GM12878 (cell line): ENCODE data around the gene DDX24. TPM values are rescaled to one million over a fixed set of nuclear protein-coding genes. Genes with fewer than 3 reads are reported as not detected.

Experiments used
- ATAC-seq: fragments of 200-7000 bp; cut with Tn5 transposase; 3 replicates; pipeline ENCODE4 v1.9.1; 2020; ENCODE audit warnings: mild to moderate bottlenecking, moderate library complexity
- BruUV-seq: library from RNA; stranded (reverse); fragments of 400-500 nt; replicated peaks from 2 replicates; lab custom pipeline; 2021; lab: Mats Ljungman, UMichigan
- CTCF ChIA-PET: fragments of 300-600 bp; sonication (Branson Sonifier 250); formaldehyde crosslinking; extraction: SDS; loops from one replicate; lab custom pipeline; 2021; ENCODE audit warnings: inconsistent platforms; lab: Yijun Ruan, JAX
- POLR2A ChIA-PET: fragments of 350-600 bp; formaldehyde crosslinking; extraction: SDS; loops from one replicate; lab custom pipeline; 2021; ENCODE audit warnings: inconsistent platforms; lab: Charles Lee
- RAD21 ChIA-PET: fragments of 300-600 bp; sonication (Branson Sonifier 250); formaldehyde crosslinking; loops from one replicate; lab custom pipeline; 2023; ENCODE audit warnings: antibody characterized with exemption; ENCODE audit not compliant: unreplicated experiment; lab: Charles Lee
- SMC1A ChIA-PET: fragments of 300-600 bp; sonication (Branson Sonifier 250); formaldehyde crosslinking; loops from one replicate; lab custom pipeline; 2023; ENCODE audit not compliant: unreplicated experiment, uncharacterized antibody; lab: Charles Lee
- DNase-seq: peaks from one replicate; pipeline ENCODE4 v3.0.0-alpha.2; 2011; ENCODE audit warnings: low read depth, low spot score
- FAIRE-seq: peaks from 3 replicates; lab custom pipeline; 2011; peaks lifted over from hg19 to GRCh38; lab: Jason Lieb, UNC
- H2AFZ ChIP-seq: 2 replicates; pipeline ENCODE4 v1.6.0; 2011; ENCODE audit warnings: low read depth, low read length, control low read depth; ENCODE audit not compliant: control insufficient read depth
- H3K27ac ChIP-seq: 2 replicates; pipeline ENCODE4 v1.5.1; 2011; ENCODE audit warnings: control low read depth; ENCODE audit not compliant: control insufficient read depth, insufficient read depth
- H3K27me3 ChIP-seq, 2 experiments: replicated peaks in 1 of 2; 2 replicates each; pipeline versions ENCODE4 v1.6.0 to v1.6.1; 2011; ENCODE audit warnings: low read length in 1 of 2; ENCODE audit not compliant: control insufficient read depth in 2 of 2, insufficient read depth in 2 of 2
- H3K36me3 ChIP-seq, 2 experiments: 2 replicates each; pipeline ENCODE4 v1.5.1; 2011; ENCODE audit warnings: low read length in 1 of 2; ENCODE audit not compliant: control insufficient read depth in 2 of 2, insufficient read depth in 2 of 2
- H3K4me1 ChIP-seq: 2 replicates; pipeline ENCODE4 v1.6.1; 2011; ENCODE audit warnings: mild to moderate bottlenecking, low read length, moderate library complexity, mixed read lengths; ENCODE audit not compliant: control insufficient read depth, insufficient read depth
- H3K4me2 ChIP-seq: 2 replicates; pipeline ENCODE4 v1.6.0; 2011; ENCODE audit warnings: control low read depth; ENCODE audit not compliant: control insufficient read depth, insufficient read depth
- H3K4me3 ChIP-seq: fragments of 200-600 bp; sonication (generic); 2 replicates; pipeline ENCODE4 v1.5.1; 2016
- H3K79me2 ChIP-seq: 2 replicates; pipeline ENCODE4 v1.6.0; 2011; ENCODE audit warnings: low read length; ENCODE audit not compliant: control insufficient read depth, insufficient read depth
- H3K9ac ChIP-seq: 2 replicates; pipeline ENCODE4 v1.8.0; 2011; ENCODE audit warnings: low read length, control low read depth, mixed read lengths; ENCODE audit not compliant: control insufficient read depth, insufficient read depth
- H3K9me3 ChIP-seq: replicated peaks from 3 replicates; pipeline ENCODE4 v1.5.1; 2011; ENCODE audit warnings: mild to moderate bottlenecking, low read length; ENCODE audit not compliant: control insufficient read depth, insufficient read depth
- H4K20me1 ChIP-seq: 2 replicates; pipeline ENCODE4 v1.6.0; 2011; ENCODE audit not compliant: control insufficient read depth, insufficient read depth
- ATF7 ChIP-seq: fragments of 450-650 bp; IDR thresholded peaks from 2 replicates; pipeline ENCODE4 v1.6.1; 2016; ENCODE audit warnings: low read depth, mild to moderate bottlenecking
- CREB1 ChIP-seq: IDR thresholded peaks from 2 replicates; pipeline ENCODE4 v1.6.1; 2012; ENCODE audit warnings: low read depth, mild to moderate bottlenecking, inconsistent platforms
- GABPA ChIP-seq: IDR thresholded peaks from 2 replicates; pipeline ENCODE4 v1.6.1; 2014; ENCODE audit warnings: antibody characterized with exemption, low read depth, mild to moderate bottlenecking, inconsistent platforms
- JUND ChIP-seq: IDR thresholded peaks from 2 replicates; pipeline ENCODE4 v1.6.1; 2012; ENCODE audit warnings: low read depth, mild to moderate bottlenecking, low read length, improper control_type of control experiment, moderate library complexity
- MEF2A ChIP-seq: IDR thresholded peaks from 2 replicates; pipeline ENCODE4 v1.6.1; 2011; ENCODE audit warnings: low read depth, mild to moderate bottlenecking, low read length, moderate library complexity; ENCODE audit not compliant: insufficient read depth
- MEF2B ChIP-seq: fragments of 450-650 bp; IDR thresholded peaks from 2 replicates; pipeline ENCODE4 v1.6.1; 2018; ENCODE audit warnings: mild to moderate bottlenecking, moderate library complexity; ENCODE audit not compliant: partially characterized antibody, poor library complexity, severe bottlenecking
- MTA3 ChIP-seq: IDR thresholded peaks from 2 replicates; pipeline ENCODE4 v1.6.1; 2012; ENCODE audit warnings: low read length, inconsistent platforms, borderline replicate concordance
- NRF1 ChIP-seq: conservative IDR thresholded peaks from 2 replicates; pipeline ENCODE4 v1.6.1; 2011; ENCODE audit warnings: mild to moderate bottlenecking, low read depth, low read length, improper control_type of control experiment
- RUNX3 ChIP-seq: IDR thresholded peaks from 2 replicates; pipeline ENCODE4 v1.6.1; 2012; ENCODE audit warnings: low read length, inconsistent platforms
- SIX5 ChIP-seq: IDR thresholded peaks from 2 replicates; pipeline ENCODE4 v1.6.1; 2011; ENCODE audit warnings: mild to moderate bottlenecking, low read depth, low read length, moderate library complexity; ENCODE audit not compliant: severe bottlenecking
- SMAD1 ChIP-seq: fragments of 450-650 bp; IDR thresholded peaks from 2 replicates; pipeline ENCODE4 v1.6.1; 2018; ENCODE audit warnings: mild to moderate bottlenecking, low read depth; ENCODE audit not compliant: partially characterized antibody
- TARDBP ChIP-seq: IDR thresholded peaks from 2 replicates; pipeline ENCODE4 v1.6.1; 2016; ENCODE audit warnings: borderline replicate concordance
- TCF3 ChIP-seq: IDR thresholded peaks from 2 replicates; pipeline ENCODE4 v1.6.1; 2012; ENCODE audit warnings: low read depth, mild to moderate bottlenecking, low read length, borderline replicate concordance; ENCODE audit not compliant: insufficient read depth
- ZNF24 ChIP-seq: fragments of 450-650 bp; IDR thresholded peaks from 2 replicates; pipeline ENCODE4 v1.6.1; 2017; ENCODE audit warnings: antibody characterized with exemption, mild to moderate bottlenecking
- ZZZ3 ChIP-seq: IDR thresholded peaks from 2 replicates; pipeline ENCODE4 v1.6.1; 2011; ENCODE audit warnings: low read depth; ENCODE audit not compliant: control insufficient read depth, insufficient read length
- WGBS: methylation state at CpG from one replicate; pipeline ENCODE4 v1.1.6; 2016; ENCODE audit warnings: low lambda C conversion rate; ENCODE audit not compliant: insufficient replicate concordance, insufficient coverage; ENCODE audit errors: missing lambda C conversion rate; 5-methylcytosine and 5-hydroxymethylcytosine counted together
- in situ Hi-C: fragments of 300-500 bp; cut with MboI; formaldehyde crosslinking; loops from 9 replicates; pipeline ENCODE4 v1.14.3; 2018; ENCODE audit warnings: mixed read lengths
- intact Hi-C: fragments of 100-400 bp; cut with micrococcal nuclease; formaldehyde crosslinking; loops from one replicate; pipeline ENCODE4 v1.14.2; 2022; ENCODE audit not compliant: unreplicated experiment
- polyA plus RNA-seq, 11 experiments: library from polyadenylated mRNA; depleted of rRNA in 4 of 11; unstranded in 6 of 11; stranded (reverse) in 5 of 11; fragments of >200 nt; fragmentation: Nextera tagmentation in 4 of 11; fragmentation: Illumina TruSeq in 1 of 11; extraction: Ambion mirVana in 4 of 11; extraction: Trizol in 1 of 11; gene quantifications; 1 replicate in 1 of 11; 2 replicates in 10 of 11; pipeline versions ENCODE4 v1.2.1 to v1.2.3, GENCODE V29; 2011 to 2016; ENCODE audit warnings: inconsistent platforms in 2 of 11, missing spikeins in 2 of 11, low read depth in 1 of 11
- total RNA-seq, 4 experiments: library from RNA; depleted of rRNA in 3 of 4; stranded (reverse); fragments of >200 nt in 3 of 4; fragmentation: Illumina TruSeq in 1 of 4; extraction: Trizol in 1 of 4; gene quantifications; 2 replicates each; pipeline versions ENCODE4 v1.2.1 to v1.2.3, GENCODE V29; 2013 to 2021
- TF ChIP-seq, protein P1 (sequence below): fragments of 150-350 bp; IDR thresholded peaks from 2 replicates; pipeline ENCODE4 v1.6.1; 2014; ENCODE audit warnings: mild to moderate bottlenecking, low read depth, low read length
- TF ChIP-seq, protein P2 (sequence below): fragments of 150-350 bp; IDR thresholded peaks from 2 replicates; pipeline ENCODE4 v1.6.1; 2016; ENCODE audit warnings: low read depth, low read length
- TF ChIP-seq, protein P3 (sequence below): IDR thresholded peaks from 2 replicates; pipeline ENCODE4 v1.6.1; 2012; ENCODE audit warnings: low read depth, low read length, improper control_type of control experiment

Gene DDX24
- total and polyA plus RNA-seq, 10 of the 15 experiments (the other 5 are each of a cell fraction or from before 2014, with no cell fraction given) = 137 to 266 (median 184) TPM

DNA sequence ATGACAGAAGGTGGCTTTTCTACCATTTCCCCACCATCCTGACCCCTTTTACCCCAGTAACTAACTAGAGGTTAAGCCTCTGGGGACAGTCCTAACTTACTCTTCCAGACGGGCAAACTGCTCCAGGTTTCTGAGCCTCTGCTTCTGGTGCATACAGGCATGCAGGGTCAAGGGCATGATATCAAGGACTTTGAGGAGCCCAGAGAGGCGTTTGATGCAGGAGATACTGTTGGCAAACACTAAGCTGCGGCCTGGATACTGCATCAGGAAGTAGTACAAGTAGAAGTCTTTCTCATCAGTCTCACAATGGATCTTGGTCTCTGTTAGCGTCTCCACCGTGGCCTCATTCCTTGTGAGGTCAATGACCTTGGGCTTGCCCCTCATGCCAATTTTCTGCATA lies 21.0 kb downstream of the DDX24 start:
- no peak overlapping the region for H3K4me2 ChIP-seq
- no peak overlapping the region for H3K27ac ChIP-seq
- peaks cover 9% of the 10 kb centered on the region for H3K79me2 ChIP-seq
- H3K9ac ChIP-seq = no peak overlapping the region
- H3K4me3 ChIP-seq = no peak overlapping the region
- H4K20me1 ChIP-seq = peaks cover 2% of the 10 kb centered on the region; the same call in 1 of the 2 replicates
- no peak for ATAC-seq
- POLR2A ChIA-PET = no interaction called here
- CTCF ChIA-PET = no interaction called here
- no peak for TF ChIP-seq MTA3
- no peak for TF ChIP-seq NRF1
- TF ChIP-seq JUND = no peak
- TF ChIP-seq ZNF24 = no peak
- TF ChIP-seq SMAD1 = no peak
- TF ChIP-seq TCF3 = no peak
- TF ChIP-seq ZZZ3 = no peak
- TF ChIP-seq, protein P1, sequence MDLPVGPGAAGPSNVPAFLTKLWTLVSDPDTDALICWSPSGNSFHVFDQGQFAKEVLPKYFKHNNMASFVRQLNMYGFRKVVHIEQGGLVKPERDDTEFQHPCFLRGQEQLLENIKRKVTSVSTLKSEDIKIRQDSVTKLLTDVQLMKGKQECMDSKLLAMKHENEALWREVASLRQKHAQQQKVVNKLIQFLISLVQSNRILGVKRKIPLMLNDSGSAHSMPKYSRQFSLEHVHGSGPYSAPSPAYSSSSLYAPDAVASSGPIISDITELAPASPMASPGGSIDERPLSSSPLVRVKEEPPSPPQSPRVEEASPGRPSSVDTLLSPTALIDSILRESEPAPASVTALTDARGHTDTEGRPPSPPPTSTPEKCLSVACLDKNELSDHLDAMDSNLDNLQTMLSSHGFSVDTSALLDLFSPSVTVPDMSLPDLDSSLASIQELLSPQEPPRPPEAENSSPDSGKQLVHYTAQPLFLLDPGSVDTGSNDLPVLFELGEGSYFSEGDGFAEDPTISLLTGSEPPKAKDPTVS = no peak
- TF ChIP-seq MEF2A = no peak
- no peak for TF ChIP-seq SIX5
- no peak for TF ChIP-seq ATF7
- TF ChIP-seq, protein P2, sequence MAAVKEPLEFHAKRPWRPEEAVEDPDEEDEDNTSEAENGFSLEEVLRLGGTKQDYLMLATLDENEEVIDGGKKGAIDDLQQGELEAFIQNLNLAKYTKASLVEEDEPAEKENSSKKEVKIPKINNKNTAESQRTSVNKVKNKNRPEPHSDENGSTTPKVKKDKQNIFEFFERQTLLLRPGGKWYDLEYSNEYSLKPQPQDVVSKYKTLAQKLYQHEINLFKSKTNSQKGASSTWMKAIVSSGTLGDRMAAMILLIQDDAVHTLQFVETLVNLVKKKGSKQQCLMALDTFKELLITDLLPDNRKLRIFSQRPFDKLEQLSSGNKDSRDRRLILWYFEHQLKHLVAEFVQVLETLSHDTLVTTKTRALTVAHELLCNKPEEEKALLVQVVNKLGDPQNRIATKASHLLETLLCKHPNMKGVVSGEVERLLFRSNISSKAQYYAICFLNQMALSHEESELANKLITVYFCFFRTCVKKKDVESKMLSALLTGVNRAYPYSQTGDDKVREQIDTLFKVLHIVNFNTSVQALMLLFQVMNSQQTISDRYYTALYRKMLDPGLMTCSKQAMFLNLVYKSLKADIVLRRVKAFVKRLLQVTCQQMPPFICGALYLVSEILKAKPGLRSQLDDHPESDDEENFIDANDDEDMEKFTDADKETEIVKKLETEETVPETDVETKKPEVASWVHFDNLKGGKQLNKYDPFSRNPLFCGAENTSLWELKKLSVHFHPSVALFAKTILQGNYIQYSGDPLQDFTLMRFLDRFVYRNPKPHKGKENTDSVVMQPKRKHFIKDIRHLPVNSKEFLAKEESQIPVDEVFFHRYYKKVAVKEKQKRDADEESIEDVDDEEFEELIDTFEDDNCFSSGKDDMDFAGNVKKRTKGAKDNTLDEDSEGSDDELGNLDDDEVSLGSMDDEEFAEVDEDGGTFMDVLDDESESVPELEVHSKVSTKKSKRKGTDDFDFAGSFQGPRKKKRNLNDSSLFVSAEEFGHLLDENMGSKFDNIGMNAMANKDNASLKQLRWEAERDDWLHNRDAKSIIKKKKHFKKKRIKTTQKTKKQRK = no peak
- TF ChIP-seq MEF2B = no peak
- no peak for TF ChIP-seq GABPA
- TF ChIP-seq CREB1 = no peak
- no peak for TF ChIP-seq RUNX3
- TF ChIP-seq, protein P3, sequence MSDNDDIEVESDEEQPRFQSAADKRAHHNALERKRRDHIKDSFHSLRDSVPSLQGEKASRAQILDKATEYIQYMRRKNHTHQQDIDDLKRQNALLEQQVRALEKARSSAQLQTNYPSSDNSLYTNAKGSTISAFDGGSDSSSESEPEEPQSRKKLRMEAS = no peak
- no peak for TF ChIP-seq TARDBP
- SMC1A ChIA-PET = interaction anchor here (1.2 kb wide), 1 partner anchor 10 kb away, joined by 3 read pairs; no protein-coding TSS in a partner anchor
- FAIRE-seq = no peak
- in situ Hi-C loops = no loop called here
- no peaks in the 10 kb centered on the region for H3K9me3 ChIP-seq
- no peak for DNase-seq
- peaks cover 26% of the 10 kb centered on the region for H3K4me1 ChIP-seq
- WGBS = 79% methylated on average over 5 of the region's 5 CpGs
- BruUV-seq = no TSS peak
- RAD21 ChIA-PET = no interaction called here
- H2AFZ ChIP-seq = no peak overlapping the region
- H3K27me3 ChIP-seq = no peaks in the 10 kb centered on the region
- intact Hi-C loops = no loop called here
- H3K36me3 ChIP-seq = peaks cover 37 to 39% of the 10 kb centered on the region in 2 experiments
